Esophagus (tissue), 2 donors: ENCODE data around the gene CTBP2. TPM values are rescaled to one million over a fixed set of nuclear protein-coding genes. Genes with fewer than 3 reads are reported as not detected.
"Not testable (repeated sequence)": the region's sequence is repeated elsewhere in the genome, so short reads cannot be mapped to it uniquely, and the experiment has no call there.

ENCODE experiments used
- H3K27ac ChIP-seq, 2 donors: one replicate each; pipeline ENCODE4 v1.5.1; 2013; ENCODE audit warnings: low read depth in 2 of 2, mild to moderate bottlenecking in 2 of 2, inconsistent platforms in 1 of 2, low read length in 1 of 2, moderate library complexity in 1 of 2
- H3K27me3 ChIP-seq, 2 donors: one replicate each; pipeline ENCODE4 v1.6.1; 2013; ENCODE audit warnings: low read length in 2 of 2, control low read depth in 1 of 2, mild to moderate bottlenecking in 1 of 2; ENCODE audit not compliant: insufficient read depth in 2 of 2, control insufficient read depth in 1 of 2
- H3K36me3 ChIP-seq, 2 donors: one replicate each; pipeline ENCODE4 v1.6.1; 2013; ENCODE audit warnings: low read length in 1 of 2; ENCODE audit not compliant: control insufficient read depth in 2 of 2, insufficient read depth in 2 of 2
- H3K4me1 ChIP-seq, 2 donors: one replicate each; pipeline ENCODE4 v1.6.1; 2013; ENCODE audit warnings: low read length in 1 of 2; ENCODE audit not compliant: control insufficient read depth in 2 of 2, insufficient read depth in 2 of 2
- H3K4me3 ChIP-seq, 2 donors: one replicate each; pipeline ENCODE4 v1.5.1; 2013; ENCODE audit warnings: low read length in 2 of 2, mild to moderate bottlenecking in 2 of 2, low read depth in 1 of 2, moderate library complexity in 1 of 2
- H3K9me3 ChIP-seq, 2 donors: one replicate each; pipeline ENCODE4 v1.6.1; 2013; ENCODE audit warnings: mild to moderate bottlenecking in 2 of 2, low read depth in 1 of 2, low read length in 1 of 2, moderate library complexity in 1 of 2; ENCODE audit not compliant: control insufficient read depth in 2 of 2, insufficient read depth in 1 of 2
- WGBS, 2 donors: extraction: QIAGEN DNeasy Blood & Tissue Kit; methylation state at CpG; one replicate each; pipeline ENCODE4 v1.1.7; 2013; 5-methylcytosine and 5-hydroxymethylcytosine counted together
- polyA plus RNA-seq, 2 donors: library from polyadenylated mRNA; stranded (reverse); fragments of 200-250 nt; gene quantifications; one replicate each; pipeline ENCODE4 v1.2.3, GENCODE V29; 2013
- donor health status: healthy with polysubstance abuse.
- donor health status: Bipolar disorder and iron deficiency.

The CTBP2 gene
- polyA plus RNA-seq, 2 donors, result 15.4 to 33.3 TPM

- WGBS, 2 donors, result 84 to 91% methylated on average over 5 of the region's 5 CpGs
Measured at GRCh38 chr10:125169915-125170314, 9.6 kb upstream of the CTBP2 start.

GRCh38 chr10:125169279-125169678 is 8.9 kb upstream of the CTBP2 start:
- peaks cover 0 to 4% of the 10 kb centered on the region in 2 donors for H3K27me3 ChIP-seq
- no peak overlapping the region for H3K27ac ChIP-seq
- 87 to 91% methylated on average over 7 of the region's 7 CpGs for WGBS, 2 donors
- H3K36me3 ChIP-seq, result no peaks in the 10 kb centered on the region
- H3K4me3 ChIP-seq, result no peak overlapping the region
- no peaks in the 10 kb centered on the region for H3K4me1 ChIP-seq
- H3K9me3 ChIP-seq, result no peaks in the 10 kb centered on the region

More at GRCh38 chr10:125169915-125170314, 9.6 kb upstream of the CTBP2 start:
- H3K27me3 ChIP-seq, result peaks cover 0 to 4% of the 10 kb centered on the region in 2 donors
- H3K9me3 ChIP-seq, result no peaks in the 10 kb centered on the region
- H3K4me3 ChIP-seq, result no peak overlapping the region
- H3K27ac ChIP-seq, result no peak overlapping the region
- no peaks in the 10 kb centered on the region for H3K4me1 ChIP-seq
- no peaks in the 10 kb centered on the region for H3K36me3 ChIP-seq

- no peaks in the 10 kb centered on the region for H3K9me3 ChIP-seq
- no peaks in the 10 kb centered on the region for H3K36me3 ChIP-seq
- peaks cover 0 to 2% of the 10 kb centered on the region in 2 donors for H3K27me3 ChIP-seq
- 94 to 96% methylated on average over 12 of the region's 12 CpGs for WGBS, 2 donors
- no peaks in the 10 kb centered on the region for H3K4me1 ChIP-seq
- no peak overlapping the region for H3K27ac ChIP-seq
- no peak overlapping the region for H3K4me3 ChIP-seq
Measured at GRCh38 chr10:125166658-125167057, 6.3 kb upstream of the CTBP2 start.

GRCh38 chr10:125165584-125166573 is 5.5 kb upstream of the CTBP2 start:
- no peaks in the 10 kb centered on the region for H3K27me3 ChIP-seq
- H3K4me1 ChIP-seq, result no peaks in the 10 kb centered on the region
- 89 to 93% methylated on average over 16 of the region's 16 CpGs for WGBS, 2 donors
- no peak overlapping the region for H3K27ac ChIP-seq
- no peaks in the 10 kb centered on the region for H3K36me3 ChIP-seq
- no peaks in the 10 kb centered on the region for H3K9me3 ChIP-seq
- no peak overlapping the region for H3K4me3 ChIP-seq

GRCh38 chr10:125164421-125164820 is 4.1 kb upstream of the CTBP2 start:
- Histone ChIP-seq H3K27ac (no peak overlapping the region), H3K36me3 (no peaks in the 10 kb centered on the region), H3K27me3 (no peaks in the 10 kb centered on the region), H3K4me1 (no peaks in the 10 kb centered on the region), H3K9me3 (no peaks in the 10 kb centered on the region), H3K4me3 (no peak overlapping the region)
- WGBS, 2 donors, result 90 to 94% methylated on average over 10 of the region's 10 CpGs

GRCh38 chr10:125163803-125164202 is 3.4 kb upstream of the CTBP2 start:
- H3K4me3 ChIP-seq, result no peak overlapping the region
- WGBS, 2 donors, result 70 to 76% methylated on average over 5 of the region's 5 CpGs
- H3K27me3 ChIP-seq, result no peaks in the 10 kb centered on the region
- no peak overlapping the region for H3K27ac ChIP-seq
- H3K4me1 ChIP-seq, result no peaks in the 10 kb centered on the region
- no peaks in the 10 kb centered on the region for H3K9me3 ChIP-seq
- no peaks in the 10 kb centered on the region for H3K36me3 ChIP-seq

GRCh38 chr10:125163312-125163711 is 2.9 kb upstream of the CTBP2 start:
- not testable (repeated sequence) for H3K36me3 ChIP-seq, H3K9me3 ChIP-seq, H3K27ac ChIP-seq, H3K27me3 ChIP-seq, H3K4me3 ChIP-seq, H3K4me1 ChIP-seq
- 97 to 99% methylated on average over 19 of the region's 19 CpGs for WGBS, 2 donors

GRCh38 chr10:125162120-125162931 is 2.0 kb upstream of the CTBP2 start:
- Histone ChIP-seq H3K4me1 (no peaks in the 10 kb centered on the region), H3K36me3 (no peaks in the 10 kb centered on the region), H3K27me3 (no peaks in the 10 kb centered on the region), H3K27ac (peak overlapping the region; percentile 96 to 98), H3K9me3 (no peaks in the 10 kb centered on the region), H3K4me3 (peak overlapping the region; percentile 44 to 80)
- WGBS, 2 donors, result 52 to 58% methylated on average over 50 to 51 of the region's 51 CpGs

- H3K9me3 ChIP-seq, result no peaks in the 10 kb centered on the region
- peak overlapping the region; percentile 96 to 98 for H3K27ac ChIP-seq
- H3K36me3 ChIP-seq, result no peaks in the 10 kb centered on the region
- WGBS, 2 donors, result 2% methylated on average over 31 to 39 of the region's 39 CpGs
- peak overlapping the region; percentile 44 to 80 for H3K4me3 ChIP-seq
- H3K4me1 ChIP-seq, result no peaks in the 10 kb centered on the region
- H3K27me3 ChIP-seq, result no peaks in the 10 kb centered on the region
Measured at GRCh38 chr10:125161707-125162119, 1.4 kb upstream of the CTBP2 start.
